Measurements from ENCODE around the gene TNFSF15.

TNFSF15 gene

DNA sequence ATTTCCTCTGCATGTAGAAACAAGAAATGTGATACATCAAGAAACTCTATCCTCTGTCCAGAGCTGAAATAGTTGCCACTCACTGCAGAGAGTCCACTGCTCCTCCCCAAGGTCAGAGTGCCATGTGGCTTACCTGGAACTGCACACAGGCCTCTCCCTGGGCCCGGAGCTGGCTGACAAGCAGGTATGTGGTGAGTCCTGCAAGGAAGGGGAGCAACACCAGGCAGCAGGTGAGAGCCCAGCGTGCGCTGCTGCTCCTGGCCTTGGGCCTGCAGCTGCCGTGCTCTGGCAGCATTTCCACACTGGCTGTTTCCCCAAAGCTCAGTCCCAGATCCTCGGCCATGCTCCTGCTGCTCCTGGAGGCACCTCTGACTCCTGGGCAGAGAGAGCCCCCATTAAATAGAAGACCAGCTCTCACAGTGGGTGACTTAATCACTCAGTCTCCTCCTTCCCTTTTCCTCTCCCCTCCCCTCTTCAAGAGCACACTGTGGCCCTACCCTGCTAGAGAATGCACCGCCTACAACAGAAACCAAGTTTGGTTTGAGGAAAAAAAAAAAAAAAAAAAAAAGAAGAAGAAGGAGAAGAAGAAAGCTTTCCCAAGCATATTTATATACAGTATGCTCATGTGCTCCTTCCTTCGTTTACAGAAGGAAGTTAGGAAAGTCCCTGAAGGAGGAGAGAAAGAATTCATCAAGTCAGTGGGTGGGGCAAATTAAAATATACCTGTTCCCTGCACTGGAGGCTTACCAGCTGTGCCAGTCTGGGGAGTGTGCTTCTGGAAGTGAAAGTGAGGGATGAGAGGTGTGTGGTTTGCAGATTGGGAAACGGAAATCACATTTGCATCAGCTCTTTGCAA, at the start of gene TNFSF15:
Gene TNFSF15, minus strand, starts transcription at position 370 of the 856 bp plus-strand sequence. Its CDS starts 27 bp downstream, at position 343.
- peak in 1 of 2 donors; percentile 6 for DNase-seq (ENCODE audit: extremely low read depth in 1 of 2, low read depth in 1 of 2)

DNA sequence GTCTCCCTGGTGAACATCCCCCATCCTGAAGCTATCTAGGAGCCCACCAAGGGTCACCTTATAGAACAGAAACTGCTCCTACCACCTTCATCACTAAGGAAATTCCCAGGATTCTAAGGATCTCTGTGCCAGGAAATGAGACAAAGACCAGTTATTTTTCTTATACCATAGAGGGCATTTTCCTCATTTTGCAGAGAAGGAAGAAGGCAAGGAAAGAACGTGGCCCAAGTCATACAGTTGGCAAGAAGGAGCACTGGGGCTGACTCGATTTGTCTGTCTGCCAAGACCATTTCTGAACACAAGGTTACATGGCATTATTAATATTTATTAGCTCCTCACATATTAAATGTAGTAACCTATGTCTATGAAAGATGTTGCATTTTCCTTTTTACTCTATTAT, 49.6 kb upstream of the TNFSF15 start:
- no peak for DNase-seq (ENCODE audit: extremely low read depth in 1 of 2, low read depth in 1 of 2)

DNA sequence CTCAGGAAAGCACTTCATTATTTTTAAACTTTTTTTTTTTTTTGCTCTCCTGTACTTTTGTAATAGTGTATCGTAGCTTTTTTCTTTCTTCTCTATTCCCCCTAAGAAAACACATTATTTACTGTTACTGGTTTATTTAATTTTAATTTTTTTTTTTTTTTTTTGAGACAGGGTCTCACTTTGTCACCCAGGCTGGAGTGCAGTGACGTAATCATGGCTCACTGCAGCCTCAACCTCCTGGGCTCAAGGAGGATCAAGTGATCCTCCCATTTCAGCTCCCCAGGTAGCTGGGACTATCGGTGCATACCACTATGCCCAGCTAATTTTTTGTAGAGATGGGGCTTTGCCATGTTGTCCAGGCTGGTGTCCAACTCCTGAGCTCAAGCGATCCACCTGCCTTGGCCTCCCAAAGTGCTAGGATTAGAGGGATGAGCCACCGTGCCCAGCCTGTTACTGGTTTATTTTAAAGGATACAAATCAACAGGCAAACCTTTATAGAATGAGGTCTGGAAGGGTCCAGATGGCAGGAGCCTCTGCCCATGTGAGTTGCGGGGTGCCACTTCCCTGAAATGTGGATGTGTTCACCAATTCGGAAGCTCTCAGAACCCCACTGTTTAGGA, 49.0 kb upstream of the TNFSF15 start:
- DNase-seq (ENCODE audit: extremely low read depth in 1 of 2, low read depth in 1 of 2), result no peak

DNA sequence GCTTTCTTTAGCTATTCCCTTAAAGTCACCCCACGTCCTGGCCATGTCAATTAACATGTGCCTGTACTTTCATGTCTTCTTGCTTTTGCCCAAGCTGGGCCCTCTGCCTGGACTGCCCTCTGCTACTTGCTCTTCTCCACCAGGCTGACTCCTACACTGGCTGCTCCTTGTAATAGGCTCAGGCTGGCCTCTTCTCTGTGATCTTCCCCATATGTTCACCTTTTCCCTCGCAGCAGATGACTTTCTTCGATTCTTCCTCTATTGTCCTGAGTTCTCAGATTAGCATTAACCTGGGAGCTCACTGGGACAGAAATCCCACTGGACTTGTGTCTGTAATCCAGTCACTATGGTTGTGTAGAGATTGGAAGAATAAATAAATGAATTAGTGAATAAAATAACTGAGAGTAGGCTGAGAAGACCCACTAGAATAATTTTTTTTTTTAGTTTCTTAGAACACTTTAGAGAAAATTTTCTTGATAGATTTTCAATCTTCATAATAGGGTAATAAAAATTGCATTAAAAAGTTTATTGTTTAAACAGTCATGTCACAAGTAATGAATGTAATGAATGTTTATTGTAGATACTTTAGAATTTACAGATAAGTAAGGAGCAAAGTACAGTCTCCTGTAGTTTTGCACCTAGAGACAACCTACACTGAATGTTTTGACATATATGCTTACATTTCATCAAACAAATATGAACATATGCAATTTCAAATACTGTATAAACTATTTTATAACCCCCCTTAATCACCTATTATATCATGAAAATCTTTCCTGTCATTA, 47.4 kb upstream of the TNFSF15 start:
- no peak for DNase-seq (ENCODE audit: extremely low read depth in 1 of 2, low read depth in 1 of 2)

DNA sequence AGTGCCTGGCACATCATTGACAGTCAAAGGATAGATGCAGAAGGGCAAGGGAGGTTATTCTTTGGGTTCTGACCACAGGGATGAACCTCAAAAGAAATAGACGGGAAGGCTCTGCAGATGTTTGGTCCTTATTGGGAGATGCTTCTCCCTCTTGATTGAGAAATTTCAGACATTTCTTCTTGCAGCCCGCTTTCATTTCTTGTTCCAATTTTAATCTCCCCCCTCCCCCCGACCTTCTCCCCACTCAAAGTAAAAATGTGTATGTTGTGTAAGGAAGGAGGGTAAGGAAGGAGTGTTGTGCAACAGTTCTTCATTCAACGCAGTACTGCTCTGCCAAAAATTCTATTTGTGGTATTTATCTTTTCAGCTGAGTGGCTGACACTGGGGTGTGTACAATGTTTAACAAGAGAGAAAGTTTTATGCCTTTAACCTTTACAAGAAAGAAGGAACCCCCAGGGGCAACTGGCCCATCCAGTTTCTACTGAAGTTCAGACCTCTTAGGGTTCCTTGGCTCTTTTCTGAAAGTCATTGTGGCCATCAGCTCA, 46.3 kb upstream of the TNFSF15 start:
- no peak for DNase-seq (ENCODE audit: extremely low read depth in 1 of 2, low read depth in 1 of 2)

DNA sequence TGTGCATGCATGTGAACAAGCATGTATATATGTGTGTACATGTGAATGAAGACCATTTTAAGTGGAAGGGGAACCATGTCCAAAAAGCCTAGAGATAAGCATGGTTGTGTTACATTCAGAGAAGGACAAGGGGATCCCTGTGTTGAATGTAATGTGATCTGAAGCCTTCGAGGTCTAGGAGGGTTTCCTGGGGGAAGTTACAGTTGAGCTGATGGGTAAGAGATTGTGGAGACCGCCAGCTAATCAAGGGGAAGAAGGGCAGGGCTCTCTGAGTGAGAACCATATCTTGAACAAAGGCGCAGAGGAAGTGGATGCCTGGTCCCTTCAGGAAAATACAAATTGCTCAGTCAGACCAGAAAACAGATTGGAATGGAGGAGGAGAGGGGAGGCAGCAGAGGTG, 45.5 kb upstream of the TNFSF15 start:
- no peak for DNase-seq (ENCODE audit: extremely low read depth in 1 of 2, low read depth in 1 of 2)

DNA sequence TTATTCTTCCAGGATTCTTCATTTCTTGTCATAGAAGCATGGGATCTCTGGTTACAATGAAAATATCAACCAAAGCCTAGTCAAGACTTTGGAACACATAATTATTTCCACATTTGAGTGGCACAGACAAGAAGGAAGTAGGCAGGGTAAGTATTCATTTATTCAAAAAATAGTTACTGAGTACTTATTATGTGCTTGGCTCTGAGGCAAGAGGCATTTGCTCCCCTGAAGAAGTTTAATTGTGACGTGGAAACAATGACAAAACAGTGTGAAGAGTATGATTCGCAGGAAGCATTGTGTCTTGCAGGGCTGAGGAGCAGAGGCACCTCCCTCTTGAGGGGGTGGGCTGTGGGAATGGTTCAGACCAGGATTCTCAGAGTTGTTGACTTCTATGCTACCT, 45.0 kb upstream of the TNFSF15 start:
- peak in 1 of 2 donors; percentile 3 for DNase-seq (ENCODE audit: extremely low read depth in 1 of 2, low read depth in 1 of 2)

DNA sequence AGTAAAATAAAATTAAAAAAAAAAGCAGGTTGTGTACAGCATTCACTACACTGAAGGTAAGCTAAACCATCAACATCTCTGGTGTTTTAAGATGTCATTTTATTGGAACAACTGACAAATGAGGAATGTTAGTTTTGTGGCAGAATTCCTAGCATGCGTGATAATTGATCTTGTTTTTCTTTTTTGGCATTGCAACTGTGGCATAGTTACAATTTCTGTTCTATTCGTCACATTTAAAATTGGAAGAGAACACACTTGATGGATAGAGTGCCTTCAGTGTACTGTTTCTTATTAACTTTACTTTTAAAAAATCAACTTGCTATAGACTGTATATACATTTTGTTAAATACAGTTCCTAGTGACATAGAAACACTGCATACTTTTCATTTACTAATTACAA, 43.6 kb upstream of the TNFSF15 start:
- DNase-seq (ENCODE audit: extremely low read depth in 1 of 2, low read depth in 1 of 2), result no peak

DNA sequence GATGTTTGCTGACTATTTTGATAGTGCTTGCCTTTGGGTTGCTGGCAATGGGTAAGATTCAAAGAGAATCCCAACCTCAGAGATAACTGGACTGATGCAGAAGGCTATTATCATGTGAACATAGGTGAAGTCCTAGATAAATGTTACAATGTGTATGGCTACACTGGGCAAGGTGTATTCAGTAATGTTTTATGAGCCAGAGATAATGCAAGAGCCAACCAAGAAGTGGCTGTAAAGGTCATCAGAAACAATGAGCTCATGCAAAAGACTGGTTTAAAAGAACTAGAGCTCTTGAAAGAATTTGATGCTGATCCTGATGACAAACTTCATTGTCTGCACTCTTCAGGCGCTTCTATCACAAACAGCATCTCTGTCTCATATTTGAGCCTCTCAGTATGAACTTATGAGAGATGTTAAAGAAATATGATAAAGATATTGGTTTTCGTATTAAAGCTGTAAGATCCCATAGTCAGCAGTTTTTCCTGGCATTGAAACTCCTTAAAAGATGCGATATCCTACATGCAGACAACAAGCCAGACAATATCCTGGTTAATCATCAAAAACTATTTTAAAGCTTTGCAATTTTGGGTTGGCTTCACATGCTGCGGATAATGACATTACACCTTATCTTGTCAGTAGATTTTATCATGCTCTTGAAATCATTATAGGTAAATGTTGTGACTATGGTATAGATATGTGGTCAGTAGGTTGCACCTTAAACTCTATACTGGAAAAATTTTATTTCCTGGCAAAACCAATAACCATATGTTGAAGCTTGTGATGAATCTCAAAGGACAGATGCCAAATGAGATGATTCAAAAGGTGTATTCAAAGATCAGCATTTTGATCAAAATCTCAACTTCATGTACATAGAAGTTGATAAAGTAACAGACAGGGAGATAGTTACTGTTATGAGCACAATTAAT, 41.9 kb upstream of the TNFSF15 start:
- no peak for DNase-seq (ENCODE audit: extremely low read depth in 1 of 2, low read depth in 1 of 2)

DNA sequence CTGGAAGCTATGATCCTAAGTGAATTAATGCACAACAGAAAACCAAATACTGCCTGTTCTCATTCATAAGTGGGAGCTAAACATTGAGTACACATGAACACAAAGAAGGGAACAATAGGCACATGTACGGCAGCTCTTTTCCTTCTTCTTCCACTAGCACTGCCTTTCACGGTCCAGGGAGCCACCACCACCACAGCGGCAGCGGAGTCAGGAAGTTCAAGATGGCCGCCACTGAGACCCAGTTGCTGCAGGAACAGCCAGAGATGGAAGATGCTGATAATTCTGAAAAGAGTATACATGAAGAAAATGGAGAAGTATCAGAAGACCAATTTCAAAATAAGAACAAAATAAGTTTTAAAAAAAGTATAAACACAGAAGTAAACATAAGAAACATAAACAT, 39.5 kb upstream of the TNFSF15 start:
- no peak for DNase-seq (ENCODE audit: extremely low read depth in 1 of 2, low read depth in 1 of 2)

DNA sequence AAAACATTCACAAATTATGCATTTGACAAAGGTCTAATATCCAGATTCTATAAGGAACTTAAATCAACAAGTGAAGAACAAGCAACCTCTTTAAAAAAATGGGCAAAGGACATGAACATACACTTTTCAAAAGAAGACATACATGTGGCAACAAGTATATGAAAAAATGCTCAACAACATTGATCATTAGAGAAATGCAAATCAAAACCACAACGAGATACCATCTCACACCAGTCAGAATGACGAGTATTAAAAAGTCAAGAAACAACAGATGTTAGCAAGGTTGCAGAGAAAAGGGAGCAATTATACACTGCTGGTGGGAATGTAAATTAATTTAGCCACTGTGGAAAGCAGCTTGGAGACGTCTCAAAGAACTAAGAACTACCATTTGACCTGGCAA, 38.9 kb upstream of the TNFSF15 start:
- no peak for DNase-seq (ENCODE audit: extremely low read depth in 1 of 2, low read depth in 1 of 2)

DNA sequence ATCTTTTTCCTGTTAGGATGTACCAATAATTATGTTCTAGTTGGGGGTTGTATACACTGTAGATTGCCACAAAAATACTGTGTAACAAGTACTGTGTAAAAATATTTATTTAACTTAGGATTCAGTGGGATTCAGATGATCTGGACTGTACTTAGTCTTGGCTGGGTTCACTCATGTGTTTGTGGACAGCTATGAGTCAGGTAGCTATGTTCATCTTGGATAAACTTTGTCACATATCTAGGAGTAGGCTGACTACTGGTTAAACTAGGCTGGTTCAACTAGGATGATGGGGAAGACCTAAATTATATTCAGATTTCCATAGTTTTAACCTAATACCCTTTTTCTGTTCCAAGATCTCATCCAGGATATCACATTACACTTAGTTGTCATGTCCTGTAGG, 32.1 kb upstream of the TNFSF15 start:
- DNase-seq (ENCODE audit: extremely low read depth in 1 of 2, low read depth in 1 of 2), result no peak

DNA sequence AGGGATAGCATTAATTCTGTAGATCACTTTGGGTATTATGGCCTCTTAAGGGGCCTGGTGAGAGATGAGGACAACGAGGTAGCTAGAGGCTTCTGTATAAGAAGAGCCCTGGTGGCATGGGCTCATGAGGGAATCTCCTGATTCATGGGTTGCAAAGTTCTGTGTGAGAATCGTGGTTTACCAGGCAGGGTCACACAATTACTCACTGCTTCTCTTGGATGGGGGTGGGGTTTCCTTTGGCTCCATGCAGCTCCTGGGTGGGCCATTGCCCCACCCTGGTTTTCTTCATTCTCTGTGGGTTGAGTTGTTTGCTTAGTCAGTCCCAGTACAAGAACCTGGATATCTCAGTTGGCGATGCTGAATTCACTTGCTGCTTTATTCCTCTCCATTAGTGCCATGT, 30.9 kb upstream of the TNFSF15 start:
- peak; percentile 19 to 39 for DNase-seq (ENCODE audit: extremely low read depth in 1 of 2, low read depth in 1 of 2)

DNA sequence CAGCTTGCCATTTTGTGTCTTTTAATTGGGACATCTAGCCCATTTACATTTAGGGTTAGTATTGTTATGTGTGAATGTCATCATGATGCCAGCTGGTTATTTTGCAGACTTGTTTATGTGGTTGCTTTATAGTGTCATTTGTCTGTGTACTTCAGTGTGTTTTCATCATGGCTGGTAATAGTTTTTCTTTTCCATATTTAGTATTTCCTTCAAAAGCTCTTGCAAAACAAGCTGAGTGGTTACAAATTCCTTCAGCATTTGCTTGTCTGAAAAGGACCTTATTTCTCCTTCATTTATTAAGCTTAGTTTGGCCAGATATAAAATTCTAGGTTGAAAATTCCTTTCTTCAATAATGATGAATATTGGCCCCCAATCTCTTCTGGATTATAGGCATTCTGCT, 28.5 kb upstream of the TNFSF15 start:
- DNase-seq (ENCODE audit: extremely low read depth in 1 of 2, low read depth in 1 of 2), result no peak

DNA sequence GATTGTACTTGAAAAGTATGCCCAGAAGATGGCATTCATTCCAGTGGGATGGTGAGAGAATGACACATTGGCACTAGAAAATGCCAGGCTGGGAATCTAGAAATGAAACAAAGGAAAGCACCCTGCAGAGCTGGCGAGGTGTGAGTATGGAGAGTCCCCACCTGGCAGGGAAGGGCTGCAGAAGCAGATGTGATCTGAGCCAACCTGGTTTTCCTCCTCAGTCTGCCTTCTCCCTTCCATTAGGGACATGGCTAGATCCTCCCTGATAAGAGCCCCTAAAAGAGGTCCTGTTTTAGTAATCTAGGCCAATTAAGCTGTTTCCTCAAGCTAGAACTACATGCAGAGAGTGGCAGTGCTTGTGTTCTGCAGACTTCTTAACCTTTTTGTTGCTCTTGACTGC, 24.7 kb upstream of the TNFSF15 start:
- no peak for DNase-seq (ENCODE audit: extremely low read depth in 1 of 2, low read depth in 1 of 2)

DNA sequence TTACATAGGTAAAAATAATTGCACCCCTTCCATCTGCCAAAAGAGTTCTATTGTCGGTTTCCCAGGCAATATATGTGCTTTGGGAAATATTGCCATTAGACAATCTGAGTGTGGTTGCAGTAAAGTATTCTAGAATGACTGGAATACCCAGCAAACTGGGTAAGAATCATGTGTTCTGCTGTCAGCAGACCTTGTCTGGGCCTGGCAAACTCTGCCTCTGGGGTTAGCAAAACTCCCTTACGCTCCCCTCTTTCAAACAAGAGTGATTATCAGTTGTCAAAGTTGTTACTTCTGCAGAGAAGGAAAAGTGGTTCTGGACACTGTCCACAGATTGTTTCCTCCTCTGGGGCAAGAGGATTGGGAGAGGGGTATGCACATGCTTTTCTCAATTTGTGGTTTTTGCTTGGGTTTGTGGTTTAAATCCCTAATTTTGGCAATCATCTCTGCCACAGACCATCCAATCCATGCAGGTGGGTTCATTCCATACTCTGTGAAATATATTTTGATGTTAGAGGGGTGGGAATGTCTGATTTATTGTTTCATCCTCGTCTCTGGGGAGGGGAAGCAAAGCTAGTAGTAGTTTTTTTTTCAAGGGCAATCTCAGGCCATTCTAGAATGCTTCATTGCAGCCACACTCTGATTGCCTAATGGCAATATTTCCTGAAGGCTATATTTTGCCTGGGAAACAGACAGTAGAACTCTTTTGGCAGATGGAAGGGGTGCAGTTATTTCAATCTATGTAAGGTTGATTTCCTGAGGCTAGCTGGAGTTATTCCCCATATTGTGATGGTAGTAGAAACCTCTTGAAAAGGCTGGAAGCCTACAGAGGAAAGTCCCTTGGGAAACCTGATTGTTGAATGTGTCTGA, 24.0 kb upstream of the TNFSF15 start:
- no peak for DNase-seq (ENCODE audit: extremely low read depth in 1 of 2, low read depth in 1 of 2)

DNA sequence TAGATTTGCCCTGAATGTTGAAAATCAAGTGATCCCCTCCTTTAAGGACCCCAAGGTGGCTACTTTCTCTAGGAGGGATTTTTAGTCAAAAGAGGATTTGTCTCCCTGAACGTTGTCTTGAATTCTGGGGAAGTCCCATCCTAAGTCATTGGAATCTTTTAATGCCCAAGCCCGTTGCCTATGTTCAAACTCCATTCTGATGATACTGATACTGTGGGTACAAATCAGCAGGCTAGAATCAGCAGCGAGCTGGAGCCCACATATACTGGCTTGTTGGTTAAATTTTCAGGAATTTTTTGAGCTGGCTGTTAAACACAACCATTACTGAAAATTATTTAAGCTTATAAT, 22.4 kb upstream of the TNFSF15 start:
- no peak for DNase-seq (ENCODE audit: extremely low read depth in 1 of 2, low read depth in 1 of 2)

DNA sequence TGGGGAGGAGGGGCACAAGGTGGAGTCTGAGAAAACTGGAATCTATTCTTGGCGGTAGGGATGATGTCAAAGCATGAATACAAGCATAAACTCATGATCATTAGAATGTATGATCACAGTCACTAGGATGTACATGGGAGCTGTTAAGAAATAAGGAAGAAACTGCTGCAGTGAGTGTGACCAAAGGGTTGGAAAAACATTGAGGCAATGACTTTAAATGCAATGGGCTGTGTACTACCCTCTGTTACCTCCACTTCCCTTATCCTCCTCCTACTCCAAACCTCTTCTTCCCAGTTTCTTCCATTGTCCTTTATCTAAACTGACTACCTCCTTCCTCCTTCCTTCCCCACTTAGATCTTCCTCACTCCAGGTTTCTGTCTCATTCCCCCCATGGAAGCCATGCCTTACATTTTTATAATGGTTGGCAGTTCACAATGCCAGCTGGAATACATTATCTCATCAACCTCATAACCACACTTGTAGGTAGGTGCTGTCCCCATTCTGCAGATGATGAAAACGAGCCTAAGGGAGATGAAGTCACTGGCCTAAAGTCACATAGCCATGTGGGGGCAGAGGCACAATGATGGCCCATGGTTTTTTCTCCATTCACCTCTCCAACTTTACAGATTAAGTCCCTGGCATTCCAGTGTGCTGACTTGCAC, 21.9 kb upstream of the TNFSF15 start:
- no peak for DNase-seq (ENCODE audit: extremely low read depth in 1 of 2, low read depth in 1 of 2)

DNA sequence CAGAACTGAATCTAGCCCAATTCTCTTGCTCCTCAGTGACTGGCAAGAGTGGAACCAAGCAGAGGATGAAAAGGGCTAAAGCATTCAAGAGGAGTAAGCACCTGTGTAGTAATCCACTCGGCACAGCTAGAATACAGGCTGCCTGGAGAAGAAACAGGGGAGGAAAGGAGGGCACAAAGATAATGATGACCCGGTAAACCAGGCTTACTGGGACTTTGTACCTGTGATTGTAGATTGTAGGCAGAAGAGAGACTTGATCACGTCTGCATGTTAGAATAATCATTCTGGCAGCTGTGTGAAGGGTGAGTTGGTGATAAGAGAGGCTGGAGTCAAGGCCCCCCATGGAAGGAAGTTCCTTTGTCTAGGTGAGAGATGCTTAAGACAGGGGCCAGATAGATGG, 20.6 kb upstream of the TNFSF15 start:
- DNase-seq (ENCODE audit: extremely low read depth in 1 of 2, low read depth in 1 of 2), result no peak

All from stimulated activated CD8-positive, alpha-beta memory T cell treated with anti-CD3 and anti-CD28 coated beads, Interleukin-7, amount 100 ng/mL, for 48 hours (primary cell).